ENCODE measurements around the gene AFAP1.

Gene AFAP1

GRCh38 chr4:7967501-7968261, 28.0 kb upstream of the AFAP1 start:
- no peak for DNase-seq

- DNase-seq: no peak
Observed at GRCh38 chr4:7967063-7967440, 27.4 kb upstream of the AFAP1 start.

- no peak for DNase-seq
Observed at GRCh38 chr4:7966281-7967062, 26.8 kb upstream of the AFAP1 start.

GRCh38 chr4:7964890-7965662, 25.4 kb upstream of the AFAP1 start:
- DNase-seq: peak; percentile 78

- DNase-seq: peak; percentile 71
Observed at GRCh38 chr4:7964459-7964858, 24.8 kb upstream of the AFAP1 start.

GRCh38 chr4:7963691-7964090, 24.0 kb upstream of the AFAP1 start:
- DNase-seq: no peak

GRCh38 chr4:7962609-7963508, 23.2 kb upstream of the AFAP1 start:
- DNase-seq: no peak

- DNase-seq: peak; percentile 31
Observed at GRCh38 chr4:7960790-7961655, 21.4 kb upstream of the AFAP1 start.

- no peak for DNase-seq
Observed at GRCh38 chr4:7960017-7960789, 20.5 kb upstream of the AFAP1 start.

- no peak for DNase-seq
Observed at GRCh38 chr4:7959078-7959477, 19.4 kb upstream of the AFAP1 start.

GRCh38 chr4:7956934-7957656, 17.4 kb upstream of the AFAP1 start:
- no peak for DNase-seq

GRCh38 chr4:7956270-7956808, 16.7 kb upstream of the AFAP1 start:
- no peak for DNase-seq

GRCh38 chr4:7955393-7955792, 15.7 kb upstream of the AFAP1 start:
- DNase-seq: no peak

GRCh38 chr4:7952615-7953014, 13.0 kb upstream of the AFAP1 start:
- DNase-seq: no peak

- no peak for DNase-seq
Observed at GRCh38 chr4:7950301-7951092, 10.8 kb upstream of the AFAP1 start.

GRCh38 chr4:7949759-7950158, 10.1 kb upstream of the AFAP1 start:
- DNase-seq: no peak

- peak; percentile 36 for DNase-seq
Observed at GRCh38 chr4:7947927-7948326, 8.3 kb upstream of the AFAP1 start.

GRCh38 chr4:7945709-7946380, 6.2 kb upstream of the AFAP1 start:
- DNase-seq: no peak

All from CD4-positive, alpha-beta T cell treated with Interleukin-10 for 1 hour (primary cell).